ENCODE measurements around the gene NFIX.

Gene NFIX

DNA sequence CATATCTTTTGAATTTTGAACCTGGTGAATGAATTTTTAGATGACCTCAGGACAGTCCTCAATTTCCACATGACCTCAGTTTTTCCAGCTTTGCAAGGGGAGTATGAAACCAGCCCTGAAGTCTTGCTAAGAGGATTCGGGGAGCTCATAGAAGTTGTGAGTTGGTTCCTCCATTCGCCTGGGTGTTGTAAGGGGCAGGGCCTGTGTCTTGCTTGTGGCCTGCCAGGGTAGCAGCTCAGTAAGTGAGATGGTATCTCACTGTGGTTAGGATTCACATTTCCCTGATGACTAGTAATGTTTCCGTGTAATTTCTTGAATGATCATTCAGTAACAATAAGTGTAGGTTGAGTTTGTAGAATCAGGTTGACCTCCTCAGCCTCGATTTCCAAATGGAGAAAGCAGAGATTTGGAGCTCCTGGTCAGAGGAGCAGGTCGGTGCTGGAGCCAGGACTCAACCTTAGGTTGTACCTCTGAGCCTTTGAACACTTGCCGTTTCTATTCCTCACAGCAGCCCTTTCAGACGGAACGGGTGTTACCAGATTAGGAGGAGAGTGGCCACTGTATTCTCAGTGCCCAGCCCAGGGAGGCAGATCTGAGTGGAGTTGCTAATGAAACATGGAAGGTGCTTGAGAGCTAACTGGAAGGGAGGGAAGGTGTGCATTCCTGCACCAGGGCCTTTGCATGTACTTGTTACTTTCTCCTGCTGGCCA, 137.4 kb downstream of the NFIX start:
- no peak for DNase-seq (ENCODE audit: low read depth)
- TF ChIP-seq, protein P1, sequence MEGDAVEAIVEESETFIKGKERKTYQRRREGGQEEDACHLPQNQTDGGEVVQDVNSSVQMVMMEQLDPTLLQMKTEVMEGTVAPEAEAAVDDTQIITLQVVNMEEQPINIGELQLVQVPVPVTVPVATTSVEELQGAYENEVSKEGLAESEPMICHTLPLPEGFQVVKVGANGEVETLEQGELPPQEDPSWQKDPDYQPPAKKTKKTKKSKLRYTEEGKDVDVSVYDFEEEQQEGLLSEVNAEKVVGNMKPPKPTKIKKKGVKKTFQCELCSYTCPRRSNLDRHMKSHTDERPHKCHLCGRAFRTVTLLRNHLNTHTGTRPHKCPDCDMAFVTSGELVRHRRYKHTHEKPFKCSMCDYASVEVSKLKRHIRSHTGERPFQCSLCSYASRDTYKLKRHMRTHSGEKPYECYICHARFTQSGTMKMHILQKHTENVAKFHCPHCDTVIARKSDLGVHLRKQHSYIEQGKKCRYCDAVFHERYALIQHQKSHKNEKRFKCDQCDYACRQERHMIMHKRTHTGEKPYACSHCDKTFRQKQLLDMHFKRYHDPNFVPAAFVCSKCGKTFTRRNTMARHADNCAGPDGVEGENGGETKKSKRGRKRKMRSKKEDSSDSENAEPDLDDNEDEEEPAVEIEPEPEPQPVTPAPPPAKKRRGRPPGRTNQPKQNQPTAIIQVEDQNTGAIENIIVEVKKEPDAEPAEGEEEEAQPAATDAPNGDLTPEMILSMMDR (IDR thresholded peaks at IDR 0.05; ENCODE audit: insufficient read depth, low read depth, low read length, missing control alignments), result no peak
- H3K4me3 ChIP-seq (ENCODE audit: low read length), result no peak overlapping the region

DNA sequence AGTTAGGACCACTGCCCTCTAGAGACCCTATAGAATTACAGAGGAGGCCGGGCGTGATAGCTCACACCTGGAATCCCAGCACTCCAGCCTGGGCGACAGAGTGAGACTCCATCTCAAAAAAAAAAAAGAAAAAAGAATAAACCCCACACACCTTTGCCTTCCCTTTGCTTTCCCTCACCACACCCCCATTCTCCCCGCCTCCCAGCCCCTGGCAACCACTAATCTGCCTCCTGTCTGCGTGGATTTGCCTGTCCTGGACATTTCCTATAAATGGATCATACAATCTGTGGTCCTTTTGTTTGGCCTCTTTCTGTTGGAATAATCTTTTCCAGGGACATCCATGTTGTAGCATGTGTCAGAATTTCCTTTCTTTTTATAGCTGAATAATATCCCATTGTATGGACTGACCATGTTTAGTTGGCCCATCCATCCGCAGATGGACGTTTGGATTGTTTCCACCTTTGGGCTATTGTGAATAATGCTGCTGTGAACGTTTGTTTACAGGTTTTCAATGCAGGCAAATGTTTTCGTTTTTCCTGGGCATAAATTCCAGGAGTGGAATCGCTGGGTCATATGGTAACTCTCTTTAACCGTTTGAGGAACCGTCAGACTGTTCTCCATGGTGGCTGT, 138.1 kb downstream of the NFIX start:
- TF ChIP-seq, protein P1 (IDR thresholded peaks at IDR 0.05; ENCODE audit: insufficient read depth, low read depth, low read length, missing control alignments), result no peak
- H3K4me3 ChIP-seq (ENCODE audit: low read length), result no peak overlapping the region
- no peak for DNase-seq (ENCODE audit: low read depth)

DNA sequence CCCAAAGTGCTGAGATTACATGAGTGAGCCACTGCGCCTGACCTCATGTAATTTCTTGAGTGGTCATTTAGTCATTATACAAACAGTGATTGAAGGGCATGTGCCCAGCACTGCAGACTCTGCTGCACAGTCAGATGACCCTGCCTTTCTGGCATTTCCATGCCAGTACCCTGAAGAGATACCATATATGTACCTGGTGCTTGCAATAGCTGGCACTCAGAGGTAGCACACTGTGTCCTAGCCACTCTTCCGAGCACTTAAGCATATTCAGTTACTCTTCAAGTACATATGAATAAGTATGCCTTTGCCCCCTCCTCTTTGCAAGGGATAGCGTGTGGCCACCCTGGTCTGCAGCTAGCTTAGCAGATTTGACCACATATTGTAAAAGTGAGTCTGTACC, 139.4 kb downstream of the NFIX start:
- no peak for DNase-seq (ENCODE audit: low read depth)
- TF ChIP-seq, protein P1 (IDR thresholded peaks at IDR 0.05; ENCODE audit: insufficient read depth, low read depth, low read length, missing control alignments), result no peak
- no peak overlapping the region for H3K4me3 ChIP-seq (ENCODE audit: low read length)

DNA sequence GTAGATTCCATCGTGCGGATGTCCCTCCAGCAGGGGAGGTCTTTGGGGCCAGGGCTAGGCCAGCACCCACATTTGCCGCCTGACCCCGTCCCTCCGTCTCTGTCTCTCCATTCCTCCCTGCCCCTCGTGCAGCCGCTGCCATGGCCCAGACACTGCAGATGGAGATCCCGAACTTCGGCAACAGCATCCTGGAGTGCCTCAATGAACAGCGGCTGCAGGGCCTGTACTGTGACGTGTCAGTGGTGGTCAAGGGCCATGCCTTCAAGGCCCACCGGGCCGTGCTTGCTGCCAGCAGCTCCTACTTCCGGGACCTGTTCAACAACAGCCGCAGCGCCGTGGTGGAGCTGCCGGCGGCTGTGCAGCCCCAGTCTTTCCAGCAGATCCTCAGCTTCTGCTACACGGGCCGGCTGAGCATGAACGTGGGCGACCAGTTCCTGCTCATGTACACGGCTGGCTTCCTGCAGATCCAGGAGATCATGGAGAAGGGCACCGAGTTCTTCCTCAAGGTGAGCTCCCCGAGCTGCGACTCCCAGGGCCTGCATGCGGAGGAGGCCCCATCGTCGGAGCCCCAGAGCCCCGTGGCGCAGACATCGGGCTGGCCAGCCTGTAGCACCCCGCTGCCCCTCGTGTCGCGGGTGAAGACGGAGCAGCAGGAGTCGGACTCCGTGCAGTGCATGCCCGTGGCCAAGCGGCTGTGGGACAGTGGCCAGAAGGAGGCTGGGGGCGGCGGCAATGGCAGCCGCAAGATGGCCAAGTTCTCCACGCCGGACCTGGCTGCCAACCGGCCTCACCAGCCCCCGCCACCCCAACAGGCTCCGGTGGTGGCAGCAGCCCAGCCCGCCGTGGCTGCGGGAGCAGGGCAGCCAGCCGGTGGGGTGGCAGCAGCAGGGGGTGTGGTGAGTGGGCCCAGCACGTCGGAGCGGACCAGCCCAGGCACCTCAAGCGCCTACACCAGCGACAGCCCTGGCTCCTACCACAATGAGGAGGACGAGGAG, 140.1 kb downstream of the NFIX start:
- DNase-seq (ENCODE audit: low read depth), result no peak
- H3K4me3 ChIP-seq (ENCODE audit: low read length), result no peak overlapping the region
- TF ChIP-seq, protein P1 (IDR thresholded peaks at IDR 0.05; ENCODE audit: insufficient read depth, low read depth, low read length, missing control alignments), result no peak

DNA sequence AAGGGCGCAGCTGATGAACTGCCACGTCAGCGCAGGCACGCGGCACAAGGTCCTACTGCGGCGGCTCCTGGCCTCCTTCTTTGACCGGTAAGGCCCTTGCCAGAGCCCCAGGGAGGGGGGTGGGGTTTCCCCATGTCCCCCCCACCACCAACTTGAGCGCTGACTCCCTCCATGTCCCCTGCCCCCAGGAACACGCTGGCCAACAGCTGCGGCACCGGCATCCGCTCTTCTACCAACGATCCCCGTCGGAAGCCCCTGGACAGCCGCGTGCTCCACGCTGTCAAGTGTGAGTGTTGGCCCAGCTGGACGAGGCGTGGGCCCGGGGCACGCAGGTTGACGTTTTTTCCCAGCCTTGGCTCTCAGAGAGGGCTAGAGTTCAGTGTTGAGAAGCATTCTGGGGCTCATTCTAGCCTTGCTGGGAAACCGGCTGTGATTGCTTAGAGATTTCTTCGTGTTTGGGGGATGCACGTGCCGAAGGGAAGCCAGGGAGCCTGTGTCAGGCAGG, 142.1 kb downstream of the NFIX start:
- no peak overlapping the region for H3K4me3 ChIP-seq (ENCODE audit: low read length)
- TF ChIP-seq, protein P1 (IDR thresholded peaks at IDR 0.05; ENCODE audit: insufficient read depth, low read depth, low read length, missing control alignments), result no peak
- DNase-seq (ENCODE audit: low read depth), result no peak

DNA sequence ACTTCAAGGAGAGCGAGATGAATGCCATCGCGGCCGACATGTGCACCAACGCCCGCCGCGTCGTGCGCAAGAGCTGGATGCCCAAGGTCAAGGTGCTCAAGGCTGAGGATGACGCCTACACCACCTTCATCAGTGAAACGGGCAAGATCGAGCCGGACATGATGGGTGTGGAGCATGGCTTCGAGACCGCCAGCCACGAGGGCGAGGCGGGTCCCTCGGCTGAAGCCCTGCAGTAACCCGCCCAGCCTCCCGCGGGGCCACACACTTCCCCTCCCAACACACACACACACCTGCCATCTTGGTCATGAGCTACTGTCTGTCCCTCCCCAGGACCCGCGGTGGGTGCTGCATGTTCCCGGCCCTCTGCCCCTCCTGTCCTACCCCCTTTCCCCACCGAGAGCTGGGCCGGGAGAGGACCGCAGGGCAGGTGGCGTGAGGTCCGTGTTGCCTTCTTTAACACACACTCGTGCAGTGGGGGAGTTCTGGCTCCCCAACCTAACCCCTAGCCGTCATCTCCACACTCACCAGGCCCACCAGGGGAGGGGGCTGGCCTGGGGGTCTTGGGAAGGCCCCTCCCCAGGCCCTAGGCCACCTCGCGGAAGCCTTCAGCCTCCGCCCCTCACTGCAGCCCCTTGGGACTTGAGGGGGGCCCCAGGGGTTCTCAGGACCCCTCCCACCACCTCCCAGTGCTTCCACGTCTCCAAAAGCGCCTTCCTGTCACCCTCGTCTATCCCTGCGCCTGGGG, 143.1 kb downstream of the NFIX start:
- no peak overlapping the region for H3K4me3 ChIP-seq (ENCODE audit: low read length)
- TF ChIP-seq, protein P1 (IDR thresholded peaks at IDR 0.05; ENCODE audit: insufficient read depth, low read depth, low read length, missing control alignments), result no peak
- DNase-seq (ENCODE audit: low read depth), result no peak
